Choroid plexus epithelial cell (primary cell): ENCODE measurements around the gene DENND11.

ENCODE experiments used
- DNase-seq: peaks from one replicate; pipeline ENCODE4 v3.0.0-alpha.2; 2010; ENCODE audit warnings: low read depth
- H3K4me3 ChIP-seq: 2 replicates; pipeline ENCODE4 v1.5.1; 2011; ENCODE audit warnings: low read depth, mild to moderate bottlenecking, control low read depth, low read length, moderate library complexity
- TF ChIP-seq, protein P1 (sequence below): conservative IDR thresholded peaks from 2 replicates; pipeline ENCODE4 v1.5.1; 2011; ENCODE audit warnings: low read depth, mild to moderate bottlenecking, control low read depth, inconsistent platforms, low read length, moderate library complexity

Gene DENND11

DNA sequence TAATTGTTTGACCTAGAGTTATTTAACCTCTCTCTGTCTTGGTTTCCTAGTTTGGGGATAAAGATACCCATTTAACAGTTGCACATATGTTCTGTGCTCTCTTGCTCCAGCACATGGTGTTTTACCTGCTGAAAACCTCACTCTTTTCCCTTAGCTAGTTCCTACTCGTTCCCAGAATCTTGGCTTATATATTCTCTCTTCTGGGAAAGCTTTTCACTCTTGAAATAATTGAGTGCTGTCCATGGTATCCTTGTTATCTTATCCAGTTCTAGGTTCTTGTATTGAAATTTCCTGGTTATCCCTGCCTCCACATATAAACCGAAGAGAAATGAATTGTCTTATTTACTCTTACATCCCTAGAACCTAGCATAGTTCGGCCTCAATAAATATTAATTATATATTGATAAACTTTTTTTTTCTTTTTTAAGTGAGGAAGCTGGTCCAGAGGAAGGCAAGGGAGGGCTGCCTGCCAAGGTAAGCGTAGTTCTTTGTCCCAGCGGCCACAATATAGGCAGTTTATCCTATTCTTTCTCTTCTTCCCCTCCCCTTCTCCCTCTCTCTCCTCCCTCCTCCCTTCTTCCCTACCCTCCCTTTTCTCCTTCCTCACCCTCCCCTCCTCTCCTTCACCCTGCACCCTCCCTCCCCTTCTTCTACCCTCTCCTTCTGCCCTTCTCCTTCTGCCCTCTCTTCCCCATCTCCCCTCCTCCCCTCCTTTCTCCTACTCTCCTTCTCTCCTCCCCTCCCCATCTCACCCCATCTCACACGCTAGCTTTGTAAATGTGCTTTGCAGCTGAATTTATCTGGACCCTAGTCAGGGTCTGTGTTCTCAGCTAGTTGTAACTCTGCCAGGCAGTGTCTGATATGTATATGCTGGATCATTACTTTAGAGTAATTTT, 14.1 kb upstream of the DENND11 start:
- peak; percentile 5 for DNase-seq
- TF ChIP-seq, protein P1, sequence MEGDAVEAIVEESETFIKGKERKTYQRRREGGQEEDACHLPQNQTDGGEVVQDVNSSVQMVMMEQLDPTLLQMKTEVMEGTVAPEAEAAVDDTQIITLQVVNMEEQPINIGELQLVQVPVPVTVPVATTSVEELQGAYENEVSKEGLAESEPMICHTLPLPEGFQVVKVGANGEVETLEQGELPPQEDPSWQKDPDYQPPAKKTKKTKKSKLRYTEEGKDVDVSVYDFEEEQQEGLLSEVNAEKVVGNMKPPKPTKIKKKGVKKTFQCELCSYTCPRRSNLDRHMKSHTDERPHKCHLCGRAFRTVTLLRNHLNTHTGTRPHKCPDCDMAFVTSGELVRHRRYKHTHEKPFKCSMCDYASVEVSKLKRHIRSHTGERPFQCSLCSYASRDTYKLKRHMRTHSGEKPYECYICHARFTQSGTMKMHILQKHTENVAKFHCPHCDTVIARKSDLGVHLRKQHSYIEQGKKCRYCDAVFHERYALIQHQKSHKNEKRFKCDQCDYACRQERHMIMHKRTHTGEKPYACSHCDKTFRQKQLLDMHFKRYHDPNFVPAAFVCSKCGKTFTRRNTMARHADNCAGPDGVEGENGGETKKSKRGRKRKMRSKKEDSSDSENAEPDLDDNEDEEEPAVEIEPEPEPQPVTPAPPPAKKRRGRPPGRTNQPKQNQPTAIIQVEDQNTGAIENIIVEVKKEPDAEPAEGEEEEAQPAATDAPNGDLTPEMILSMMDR: no peak
- H3K4me3 ChIP-seq: no peak overlapping the region

DNA sequence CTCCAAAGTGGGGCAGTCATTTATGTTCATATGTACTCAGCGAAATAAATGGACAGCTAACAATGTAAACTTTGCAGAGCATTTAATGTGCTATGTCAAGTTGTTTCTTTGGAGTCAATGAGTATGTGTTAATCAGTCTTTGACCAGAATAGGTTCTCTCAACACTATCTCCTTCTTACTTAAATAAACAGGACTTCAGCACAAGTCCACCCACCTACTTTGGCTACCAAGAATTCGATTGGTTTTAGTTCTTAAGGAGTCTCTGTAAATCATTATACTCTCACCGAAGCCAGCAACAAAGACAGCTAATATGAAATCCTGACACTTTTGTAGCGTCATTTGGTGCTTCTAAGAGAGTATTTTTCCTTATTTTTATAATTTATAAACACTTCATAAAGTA, 13.1 kb upstream of the DENND11 start:
- no peak overlapping the region for H3K4me3 ChIP-seq
- TF ChIP-seq, protein P1: no peak
- no peak for DNase-seq

DNA sequence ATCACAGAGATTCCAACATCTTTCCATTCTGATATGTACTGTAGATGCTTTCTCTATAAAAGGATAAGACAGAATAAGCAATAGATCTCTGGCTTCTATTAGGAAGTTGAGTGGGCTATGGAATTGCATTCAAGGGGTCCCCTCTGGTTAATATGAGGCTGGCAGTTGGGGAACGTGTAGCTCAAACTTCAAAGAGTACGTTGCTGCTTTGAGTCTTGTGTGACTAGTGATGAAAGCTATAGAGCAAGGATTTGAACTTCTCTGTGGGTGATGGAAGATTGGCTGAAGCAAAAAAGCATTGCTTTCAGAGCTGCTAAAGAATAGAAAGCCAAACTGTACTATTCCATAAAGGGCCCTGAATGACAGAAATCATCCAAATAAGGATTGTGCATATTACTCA, 12.6 kb upstream of the DENND11 start:
- no peak overlapping the region for H3K4me3 ChIP-seq
- no peak for DNase-seq
- TF ChIP-seq, protein P1: no peak

DNA sequence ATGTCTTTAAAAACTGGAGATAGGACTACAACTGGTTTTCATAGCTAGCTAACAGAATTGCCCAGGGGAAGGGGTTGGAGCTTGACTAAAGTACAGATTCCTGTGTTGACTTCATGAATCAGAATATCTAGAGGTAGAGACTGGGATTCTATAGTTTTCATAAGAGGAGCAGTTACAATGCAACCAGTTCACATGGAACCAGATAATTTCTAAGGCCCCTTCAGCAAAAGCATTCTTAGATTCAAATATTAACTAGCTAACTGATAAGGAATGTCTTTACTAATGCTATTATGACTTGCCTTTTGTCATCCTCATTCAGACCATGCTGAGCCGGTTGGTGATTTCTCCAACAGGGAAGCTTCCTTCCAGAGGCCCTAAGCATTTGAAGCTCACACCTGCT, 11.9 kb upstream of the DENND11 start:
- DNase-seq: no peak
- H3K4me3 ChIP-seq: no peak overlapping the region
- TF ChIP-seq, protein P1: no peak

DNA sequence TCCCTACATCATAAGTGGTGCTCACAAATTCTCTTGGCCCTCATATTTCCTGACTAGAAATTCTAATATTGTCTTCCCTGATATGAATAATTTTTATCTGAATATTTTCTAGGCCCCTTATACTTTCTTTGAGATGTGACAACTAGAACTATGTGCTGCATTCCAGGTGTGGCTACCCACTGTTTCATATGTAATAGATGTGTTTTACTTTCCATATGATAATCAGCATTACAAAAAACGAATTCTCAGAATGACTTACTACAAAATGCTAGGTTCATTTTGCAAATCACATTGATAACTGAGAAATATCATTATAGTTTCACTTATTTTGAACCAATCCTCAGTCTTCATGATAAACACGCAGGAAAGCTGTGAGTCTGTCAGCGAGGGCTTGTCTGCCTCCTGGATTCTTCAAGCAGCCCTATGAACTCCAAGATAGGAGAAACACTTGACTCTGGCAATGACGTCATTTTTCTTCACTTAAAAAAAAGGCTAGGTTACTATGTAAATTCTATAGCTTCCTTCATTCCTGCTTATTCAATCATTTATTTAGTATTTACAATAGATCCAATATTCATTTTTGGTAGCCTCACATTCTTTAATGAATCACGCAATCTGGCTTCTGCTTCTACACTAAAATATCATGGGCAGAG, 10.8 kb upstream of the DENND11 start:
- no peak for DNase-seq
- TF ChIP-seq, protein P1: no peak

DNA sequence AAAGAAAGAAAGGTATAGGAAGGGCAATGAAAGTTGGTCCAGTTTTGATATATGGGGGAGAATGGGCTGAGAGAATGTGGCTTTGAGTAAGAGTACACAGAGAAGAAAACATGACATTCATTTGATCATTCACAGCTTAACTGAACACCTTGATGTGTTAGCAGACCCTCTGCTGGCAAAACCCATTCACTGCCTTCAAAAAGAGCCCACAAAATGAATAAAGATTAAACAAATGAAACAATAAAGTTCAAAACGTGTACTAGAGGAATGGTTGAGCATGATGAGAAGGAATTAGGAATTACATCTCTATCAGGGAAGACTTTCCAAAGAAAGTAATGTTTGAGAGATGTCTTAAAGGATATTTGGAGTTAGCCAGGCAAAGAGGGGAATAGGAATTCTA, 8.3 kb upstream of the DENND11 start:
- no peak overlapping the region for H3K4me3 ChIP-seq
- TF ChIP-seq, protein P1: no peak
- DNase-seq: no peak

More for the DNA sequence above, 10.8 kb upstream of the DENND11 start:
- no peak overlapping the region for H3K4me3 ChIP-seq

DNA sequence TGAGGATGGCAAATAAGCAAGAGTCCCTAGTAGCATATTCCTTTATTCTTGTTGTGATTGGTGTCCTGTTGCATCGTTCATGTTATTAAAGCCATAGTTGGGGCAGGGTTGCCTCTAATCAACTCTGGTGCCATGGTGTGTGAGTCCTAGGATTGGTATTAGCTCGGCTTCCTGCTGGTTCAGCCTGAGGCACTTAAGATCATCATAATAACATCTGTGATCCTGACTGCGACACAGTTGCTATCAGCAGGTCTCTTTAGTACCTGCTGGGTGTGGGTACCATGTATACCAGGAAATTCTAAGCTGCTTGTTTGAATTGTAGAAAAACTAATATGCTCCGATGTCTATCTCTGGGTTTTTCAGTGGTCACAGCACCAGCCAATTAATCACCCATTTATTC, 7.8 kb upstream of the DENND11 start:
- no peak for DNase-seq
- TF ChIP-seq, protein P1: no peak
- H3K4me3 ChIP-seq: no peak overlapping the region
